A673 (cell line): ENCODE data around the gene MYOCD.

ENCODE experiments used
- EZH2 ChIP-seq: fragments of 200-600 bp; sonication (generic); IDR thresholded peaks from 2 replicates; pipeline ENCODE4 v1.6.1; 2017; ENCODE audit warnings: borderline replicate concordance, low read depth, mild to moderate bottlenecking, mixed read lengths, antibody characterized with exemption, low read length; ENCODE audit not compliant: poor library complexity, severe bottlenecking
- TF ChIP-seq, protein P1 (sequence below): fragments of 300-800, 200-600 bp; sonication (generic); conservative IDR thresholded peaks from 2 replicates; pipeline ENCODE4 v1.5.1; 2017; ENCODE audit warnings: low read depth, mild to moderate bottlenecking, antibody characterized with exemption, low read length, moderate library complexity, mixed read lengths

DNA sequence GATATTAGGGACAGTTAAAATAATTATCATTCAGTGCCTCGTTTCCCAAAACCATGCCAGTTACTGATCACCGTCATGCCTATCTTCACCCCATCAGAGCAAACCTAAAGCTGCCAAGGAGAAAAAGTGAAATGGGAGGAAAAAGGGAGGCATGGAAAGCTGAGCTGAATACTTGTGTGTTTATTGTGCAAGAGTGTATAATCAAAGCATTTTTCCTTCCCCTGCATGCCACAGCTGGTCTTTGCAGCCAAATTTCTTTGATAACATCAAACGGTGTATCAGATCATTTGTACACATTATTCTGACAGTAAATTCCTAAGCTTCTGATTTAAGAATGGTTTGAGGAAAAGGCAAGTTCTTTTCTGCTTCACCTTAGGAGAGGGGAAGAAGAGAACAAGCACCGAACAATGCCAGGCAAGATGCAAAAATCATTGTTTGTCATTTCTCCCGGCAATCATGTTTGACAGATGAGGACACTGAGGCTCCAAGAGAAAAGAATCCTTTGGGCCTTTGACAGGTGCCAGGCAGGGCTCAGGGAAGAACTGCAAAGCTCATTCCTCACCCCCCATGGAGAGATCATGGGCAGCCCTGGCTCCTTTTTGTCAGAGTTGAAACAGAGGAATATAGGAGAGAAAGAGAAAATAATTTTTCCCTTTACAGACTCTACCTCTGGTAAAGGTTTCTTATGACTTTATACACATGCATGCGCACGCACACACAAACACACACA lies 72.2 kb downstream of the MYOCD start:
- TF ChIP-seq, protein P1, sequence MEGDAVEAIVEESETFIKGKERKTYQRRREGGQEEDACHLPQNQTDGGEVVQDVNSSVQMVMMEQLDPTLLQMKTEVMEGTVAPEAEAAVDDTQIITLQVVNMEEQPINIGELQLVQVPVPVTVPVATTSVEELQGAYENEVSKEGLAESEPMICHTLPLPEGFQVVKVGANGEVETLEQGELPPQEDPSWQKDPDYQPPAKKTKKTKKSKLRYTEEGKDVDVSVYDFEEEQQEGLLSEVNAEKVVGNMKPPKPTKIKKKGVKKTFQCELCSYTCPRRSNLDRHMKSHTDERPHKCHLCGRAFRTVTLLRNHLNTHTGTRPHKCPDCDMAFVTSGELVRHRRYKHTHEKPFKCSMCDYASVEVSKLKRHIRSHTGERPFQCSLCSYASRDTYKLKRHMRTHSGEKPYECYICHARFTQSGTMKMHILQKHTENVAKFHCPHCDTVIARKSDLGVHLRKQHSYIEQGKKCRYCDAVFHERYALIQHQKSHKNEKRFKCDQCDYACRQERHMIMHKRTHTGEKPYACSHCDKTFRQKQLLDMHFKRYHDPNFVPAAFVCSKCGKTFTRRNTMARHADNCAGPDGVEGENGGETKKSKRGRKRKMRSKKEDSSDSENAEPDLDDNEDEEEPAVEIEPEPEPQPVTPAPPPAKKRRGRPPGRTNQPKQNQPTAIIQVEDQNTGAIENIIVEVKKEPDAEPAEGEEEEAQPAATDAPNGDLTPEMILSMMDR, result no peak
- TF ChIP-seq EZH2, result no peak
